H1 (cell line): ENCODE measurements around the gene PYY. TPM values are rescaled to one million over a fixed set of nuclear protein-coding genes. Genes with fewer than 3 reads are reported as not detected.

Experiments used
- CTCF ChIA-PET: fragments of 300-600 bp; sonication (Branson Sonifier 250); formaldehyde crosslinking; loops from one replicate; lab custom pipeline; 2021; ENCODE audit not compliant: partially characterized antibody; lab: Charles Lee
- POLR2A ChIA-PET: fragments of 300-600 bp; sonication (Branson Sonifier 250); formaldehyde crosslinking; loops from one replicate; lab custom pipeline; 2021; ENCODE audit warnings: inconsistent platforms; ENCODE audit not compliant: partially characterized antibody; lab: Charles Lee
- DNase-seq, 2 experiments: peaks; one replicate each; pipeline versions ENCODE4 v3.0.0 to v3.0.0-alpha.2; 2010 to 2022; ENCODE audit warnings: low spot score in 2 of 2, low read depth in 1 of 2, mixed read lengths in 1 of 2
- FAIRE-seq: peaks from 2 replicates; lab custom pipeline; 2011; peaks lifted over from hg19 to GRCh38; lab: Jason Lieb, UNC
- H2AFZ ChIP-seq: 2 replicates; pipeline ENCODE4 v1.8.1; 2012; ENCODE audit warnings: low read length, inconsistent platforms
- H2AK5ac ChIP-seq: 2 replicates; pipeline ENCODE4 v1.6.1; 2013; ENCODE audit warnings: low read depth, low read length
- H2BK120ac ChIP-seq: replicated peaks from 2 replicates; pipeline ENCODE3; 2013; ENCODE audit warnings: low read depth, low read length, inconsistent platforms
- H2BK12ac ChIP-seq: 2 replicates; pipeline ENCODE4 v1.6.1; 2013; ENCODE audit warnings: low read depth, low read length
- H2BK15ac ChIP-seq: 2 replicates; pipeline ENCODE4 v1.6.1; 2013; ENCODE audit warnings: low read length
- H2BK20ac ChIP-seq: 2 replicates; pipeline ENCODE4 v1.6.1; 2013; ENCODE audit warnings: low read length
- H2BK5ac ChIP-seq: 2 replicates; pipeline ENCODE4 v1.6.1; 2013; ENCODE audit warnings: low read depth, low read length
- H3K14ac ChIP-seq: 2 replicates; pipeline ENCODE4 v1.6.1; 2013; ENCODE audit warnings: inconsistent platforms; ENCODE audit not compliant: insufficient read length
- H3K18ac ChIP-seq: 2 replicates; pipeline ENCODE4 v1.6.1; 2013; ENCODE audit warnings: low read length; ENCODE audit errors: extremely low read depth
- H3K23ac ChIP-seq: 2 replicates; pipeline ENCODE4 v1.6.1; 2013; ENCODE audit warnings: inconsistent platforms; ENCODE audit not compliant: insufficient read length
- H3K23me2 ChIP-seq: 2 replicates; pipeline ENCODE4 v1.6.1; 2013; ENCODE audit warnings: low read depth, low read length
- H3K27ac ChIP-seq: 2 replicates; pipeline ENCODE4 v1.6.1; 2011; ENCODE audit warnings: low read depth, low read length, inconsistent platforms
- H3K27me3 ChIP-seq, 4 experiments: replicated peaks in 1 of 4; 1 replicate in 1 of 4; 2 replicates in 3 of 4; pipeline versions ENCODE4 v1.6.1 to v1.8.1; 2011 to 2013; ENCODE audit warnings: low read length in 3 of 4, mild to moderate bottlenecking in 3 of 4, inconsistent platforms in 2 of 4, mixed read lengths in 2 of 4, moderate library complexity in 1 of 4; ENCODE audit not compliant: control insufficient read depth in 3 of 4, insufficient read depth in 3 of 4; ENCODE audit errors: extremely low read depth in 1 of 4
- H3K36me3 ChIP-seq, 4 experiments: 2 replicates each; pipeline versions ENCODE4 v1.6.1 to v1.8.1; 2011 to 2013; ENCODE audit warnings: mild to moderate bottlenecking in 4 of 4, low read length in 3 of 4, moderate library complexity in 2 of 4, control low read depth in 1 of 4, inconsistent platforms in 1 of 4; ENCODE audit not compliant: insufficient read depth in 4 of 4, control insufficient read depth in 2 of 4
- H3K4ac ChIP-seq: replicated peaks from 2 replicates; pipeline ENCODE3; 2013; ENCODE audit warnings: low read length, low read depth, mixed read lengths, inconsistent platforms; ENCODE audit not compliant: insufficient read length
- H3K4me1 ChIP-seq, 4 experiments: replicated peaks in 1 of 4; 1 replicate in 1 of 4; 2 replicates in 3 of 4; pipeline versions ENCODE4 v1.6.1 to v1.8.1; 2011 to 2013; ENCODE audit warnings: low read length in 3 of 4, inconsistent platforms in 2 of 4, mixed read lengths in 1 of 4; ENCODE audit not compliant: insufficient read depth in 4 of 4, control insufficient read depth in 3 of 4
- H3K4me2 ChIP-seq, 2 experiments: 2 replicates each; pipeline versions ENCODE4 v1.6.1 to v1.8.1; 2011 to 2013; ENCODE audit warnings: low read depth in 2 of 2, low read length in 2 of 2, control low read depth in 1 of 2, inconsistent platforms in 1 of 2, mild to moderate bottlenecking in 1 of 2; ENCODE audit not compliant: insufficient read depth in 1 of 2
- H3K4me3 ChIP-seq, 4 experiments: fragments of 200-600, 300-600 bp in 1 of 4; sonication (generic), shearing (Covaris generic), sonication (Bioruptor Twin) in 1 of 4; 2 replicates each; pipeline versions ENCODE4 v1.5.1 to v1.8.1; 2011 to 2016; ENCODE audit warnings: low read length in 4 of 4, low read depth in 3 of 4, control low read depth in 2 of 4, inconsistent platforms in 2 of 4, mild to moderate bottlenecking in 2 of 4, mixed read lengths in 1 of 4, moderate library complexity in 1 of 4; ENCODE audit not compliant: insufficient read depth in 2 of 4; ENCODE audit errors: extremely low read depth in 1 of 4
- H3K56ac ChIP-seq: replicated peaks from 2 replicates; pipeline ENCODE3; 2013; ENCODE audit warnings: low read depth, mild to moderate bottlenecking, mixed read lengths, low read length, inconsistent platforms; ENCODE audit not compliant: insufficient read length
- H3K79me1 ChIP-seq: 2 replicates; pipeline ENCODE4 v1.6.1; 2013; ENCODE audit warnings: low read depth, low read length, control low read depth
- H3K79me2 ChIP-seq, 2 experiments: 2 replicates each; pipeline versions ENCODE4 v1.6.1 to v1.8.1; 2012 to 2013; ENCODE audit warnings: low read length in 2 of 2, mild to moderate bottlenecking in 2 of 2, inconsistent platforms in 1 of 2; ENCODE audit not compliant: insufficient read depth in 2 of 2, control insufficient read depth in 1 of 2
- H3K9ac ChIP-seq, 4 experiments: replicated peaks in 1 of 4; 1 replicate in 1 of 4; 2 replicates in 3 of 4; pipeline versions ENCODE4 v1.6.1 to v1.8.1; 2011 to 2013; ENCODE audit warnings: low read depth in 3 of 4, low read length in 3 of 4, control low read depth in 2 of 4, mild to moderate bottlenecking in 2 of 4, moderate library complexity in 2 of 4, inconsistent platforms in 1 of 4; ENCODE audit errors: extremely low read depth in 1 of 4
- H3K9me3 ChIP-seq, 2 experiments: 2 replicates each; pipeline versions ENCODE4 v1.6.1 to v1.8.1; 2012 to 2013; ENCODE audit warnings: mild to moderate bottlenecking in 2 of 2, moderate library complexity in 2 of 2, control low read depth in 1 of 2, inconsistent platforms in 1 of 2, low read depth in 1 of 2, low read length in 1 of 2, mixed read lengths in 1 of 2; ENCODE audit not compliant: insufficient read depth in 2 of 2
- H4K20me1 ChIP-seq, 2 experiments: replicated peaks in 1 of 2; 2 replicates each; pipeline versions ENCODE3 to v1.8.1; 2011 to 2013; ENCODE audit warnings: inconsistent platforms in 2 of 2, low read length in 2 of 2, mild to moderate bottlenecking in 1 of 2; ENCODE audit not compliant: insufficient read depth in 2 of 2, control insufficient read depth in 1 of 2
- H4K5ac ChIP-seq: 2 replicates; pipeline ENCODE4 v1.6.1; 2013; ENCODE audit warnings: low read length, low read depth, mixed read lengths, inconsistent platforms; ENCODE audit not compliant: insufficient read length
- H4K8ac ChIP-seq: 2 replicates; pipeline ENCODE4 v1.8.0; 2013; ENCODE audit warnings: mild to moderate bottlenecking, moderate library complexity, low read length, inconsistent platforms; ENCODE audit not compliant: insufficient read depth; ENCODE audit errors: extremely low read depth
- H4K91ac ChIP-seq: replicated peaks from 2 replicates; pipeline ENCODE3; 2013; ENCODE audit warnings: low read length, mixed read lengths, inconsistent platforms; ENCODE audit not compliant: insufficient read length
- BACH1 ChIP-seq: IDR thresholded peaks from 2 replicates; pipeline ENCODE4 v1.6.1; 2012; ENCODE audit warnings: low read length, improper control_type of control experiment
- CBX8 ChIP-seq: fragments of 300-800, 300-1000 bp; sonication (generic); IDR thresholded peaks from 2 replicates; pipeline ENCODE4 v1.7.1; 2016; ENCODE audit warnings: low read depth, low read length, borderline replicate concordance
- E2F6 ChIP-seq: IDR thresholded peaks from 2 replicates; pipeline ENCODE4 v1.6.1; 2012; ENCODE audit warnings: inconsistent platforms
- EP300 ChIP-seq, 2 experiments: IDR thresholded peaks; 1 replicate in 1 of 2; 2 replicates in 1 of 2; pipeline ENCODE4 v1.6.1; 2011 to 2012; ENCODE audit warnings: low read depth in 2 of 2, low read length in 2 of 2, mild to moderate bottlenecking in 2 of 2, borderline replicate concordance in 1 of 2, inconsistent platforms in 1 of 2, moderate library complexity in 1 of 2
- POLR2A ChIP-seq, 2 experiments: IDR thresholded peaks; 1 replicate in 1 of 2; 2 replicates in 1 of 2; pipeline ENCODE4 v1.6.1; 2011; ENCODE audit warnings: low read depth in 2 of 2, low read length in 2 of 2, mild to moderate bottlenecking in 2 of 2; ENCODE audit errors: control extremely low read depth in 1 of 2
- POLR2AphosphoS5 ChIP-seq: IDR thresholded peaks from 2 replicates; pipeline ENCODE4 v1.6.1; 2011; ENCODE audit warnings: low read depth, low read length
- SP2 ChIP-seq: IDR thresholded peaks from 2 replicates; pipeline ENCODE4 v1.6.1; 2012; ENCODE audit warnings: mild to moderate bottlenecking, low read length, inconsistent platforms
- SP4 ChIP-seq: IDR thresholded peaks from 2 replicates; pipeline ENCODE4 v1.6.1; 2012; ENCODE audit warnings: low read length, inconsistent platforms
- SUZ12 ChIP-seq: fragments of 200-600 bp; sonication (generic); IDR thresholded peaks from 2 replicates; pipeline ENCODE4 v1.6.1; 2012; ENCODE audit warnings: mild to moderate bottlenecking, inconsistent platforms, low read length, moderate library complexity, mixed read lengths
- TAF7 ChIP-seq: optimal IDR thresholded peaks from 2 replicates; pipeline ENCODE3; 2011; ENCODE audit warnings: low read depth, mild to moderate bottlenecking, inconsistent platforms, low read length, moderate library complexity, borderline replicate concordance
- YY1 ChIP-seq: IDR thresholded peaks from 2 replicates; pipeline ENCODE4 v1.6.1; 2011; ENCODE audit warnings: low read depth, mild to moderate bottlenecking, low read length
- ZNF274 ChIP-seq: IDR thresholded peaks from 2 replicates; pipeline ENCODE4 v1.7.0; 2012; ENCODE audit warnings: low read length, borderline replicate concordance; ENCODE audit errors: extremely low read depth
- WGBS, 2 experiments: shearing (Covaris generic) in 1 of 2; methylation state at CpG; one replicate each; pipeline versions ENCODE4 v1.1.6 to v1.1.7; 2013 to 2015; ENCODE audit warnings: low lambda C conversion rate in 2 of 2, mixed read lengths in 2 of 2, inconsistent platforms in 1 of 2, low coverage in 1 of 2, missing lambda C conversion rate in 1 of 2; ENCODE audit not compliant: insufficient replicate concordance in 2 of 2, insufficient coverage in 1 of 2, insufficient read length in 1 of 2; ENCODE audit errors: extremely low coverage in 1 of 2, missing lambda C conversion rate in 1 of 2; 5-methylcytosine and 5-hydroxymethylcytosine counted together
- polyA plus RNA-seq, 7 experiments: library from polyadenylated mRNA; depleted of rRNA in 3 of 7; stranded (reverse) in 5 of 7; unstranded in 2 of 7; fragments of >200 nt in 5 of 7; fragments of 200-250 nt in 2 of 7; gene quantifications; 1 replicate in 5 of 7; 2 replicates in 1 of 7; 4 replicates in 1 of 7; pipeline versions ENCODE4 v1.2.1 to v1.2.3, GENCODE V29; 2011 to 2013; ENCODE audit warnings: missing spikeins in 2 of 7, mixed read lengths in 2 of 7
- total RNA-seq: library from RNA; stranded (reverse); fragmentation: NEBNext Ultra II Directional; extraction: Animal tissue kit (Norgen Biotek cat#: 25700); gene quantifications from 2 replicates; pipeline ENCODE4 v1.2.1, GENCODE V29; 2021
- TF ChIP-seq, protein P1 (sequence below): IDR thresholded peaks from 2 replicates; pipeline ENCODE4 v1.6.1; 2011; ENCODE audit warnings: low read length, improper control_type of control experiment

Gene PYY
- total and polyA plus RNA-seq, 2 of the 8 experiments (the other 6 are each of a cell fraction or from before 2014, with no cell fraction given) = 0.93 to 3.4 TPM

DNA sequence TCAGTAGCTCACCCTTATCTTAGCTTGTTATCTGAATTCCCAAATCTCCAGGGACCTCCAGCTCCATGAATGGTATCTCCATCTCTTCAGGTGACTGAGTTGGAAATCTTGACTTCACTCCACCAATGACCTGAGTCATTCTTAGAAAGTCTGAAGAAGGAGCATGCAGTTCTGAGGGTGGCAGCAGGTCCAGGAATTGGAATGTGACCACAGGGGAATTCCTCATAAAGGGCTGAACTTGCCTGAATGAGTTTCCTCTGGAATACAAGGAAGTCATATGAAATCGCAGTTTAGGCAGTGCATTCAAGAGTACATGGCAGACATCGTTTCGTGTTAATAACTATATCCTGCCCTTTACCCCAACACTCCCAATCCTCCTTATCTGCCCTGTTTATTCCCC is 12.5 kb upstream of the PYY start:
- FAIRE-seq (no peak), DNase-seq (no peak)
- Histone ChIP-seq H2BK12ac (no peak overlapping the region), H3K79me2 (no peaks in the 10 kb centered on the region), H2BK120ac (no peak overlapping the region), H3K18ac (no peak overlapping the region), H3K27me3 (0 out of 7 replicates have a peak, but pooled peaks cover 0 to 2% (median 0%) of the 10 kb centered on the region in 4 experiments), H4K5ac (no peak overlapping the region), H4K20me1 (no peaks in the 10 kb centered on the region), H3K23ac (no peak overlapping the region), H3K9me3 (no peaks in the 10 kb centered on the region), H4K8ac (no peak overlapping the region), H2AFZ (no peak overlapping the region), H3K4me1 (no peaks in the 10 kb centered on the region), H3K4me2 (no peak overlapping the region), H3K36me3 (no peaks in the 10 kb centered on the region), H4K91ac (no peak overlapping the region), H3K9ac (no peak overlapping the region), H2BK5ac (no peak overlapping the region), H3K4me3 (no peak overlapping the region), H3K14ac (no peak overlapping the region), H2BK20ac (no peak overlapping the region), H2AK5ac (no peak overlapping the region), H3K79me1 (no peaks in the 10 kb centered on the region), H2BK15ac (no peak overlapping the region), H3K23me2 (0 out of 2 replicates have a peak, but pooled peaks cover 2% of the 10 kb centered on the region), H3K56ac (no peak overlapping the region), H3K27ac (no peak overlapping the region), H3K4ac (no peak overlapping the region)
- 91% methylated on average over 3 of the region's 3 CpGs; no CpG with 5 or more reads in 1 of the 2 experiments for WGBS, 2 experiments
- CTCF ChIA-PET = interaction anchor here (1.6 to 2.8 kb wide), 2 partner anchors 16 to 22 kb away, joined by 4 to 11 read pairs; no protein-coding TSS in a partner anchor
- no peak for TF ChIP-seq TAF7
- TF ChIP-seq SP2 = no peak
- no peak for TF ChIP-seq CBX8
- TF ChIP-seq E2F6 = no peak
- TF ChIP-seq YY1 = no peak
- TF ChIP-seq EP300 (IDR thresholded peaks at IDR 0.05; ENCODE audit: borderline replicate concordance in 1 of 2, low read depth in 2 of 2, low read length in 2 of 2) = no peak
- TF ChIP-seq SP4 = no peak
- TF ChIP-seq ZNF274 = no peak
- TF ChIP-seq SUZ12 = no peak
- TF ChIP-seq, protein P1, sequence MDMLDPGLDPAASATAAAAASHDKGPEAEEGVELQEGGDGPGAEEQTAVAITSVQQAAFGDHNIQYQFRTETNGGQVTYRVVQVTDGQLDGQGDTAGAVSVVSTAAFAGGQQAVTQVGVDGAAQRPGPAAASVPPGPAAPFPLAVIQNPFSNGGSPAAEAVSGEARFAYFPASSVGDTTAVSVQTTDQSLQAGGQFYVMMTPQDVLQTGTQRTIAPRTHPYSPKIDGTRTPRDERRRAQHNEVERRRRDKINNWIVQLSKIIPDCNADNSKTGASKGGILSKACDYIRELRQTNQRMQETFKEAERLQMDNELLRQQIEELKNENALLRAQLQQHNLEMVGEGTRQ = no peak
- TF ChIP-seq POLR2AphosphoS5 = no peak
- no peak for TF ChIP-seq BACH1
- no peak for TF ChIP-seq POLR2A (IDR thresholded peaks at IDR 0.05; ENCODE audit: control extremely low read depth in 1 of 2, low read depth in 2 of 2, low read length in 2 of 2)
- POLR2A ChIA-PET = no interaction called here
